Measurements from ENCODE around the gene RPH3AL.

The RPH3AL gene

DNA sequence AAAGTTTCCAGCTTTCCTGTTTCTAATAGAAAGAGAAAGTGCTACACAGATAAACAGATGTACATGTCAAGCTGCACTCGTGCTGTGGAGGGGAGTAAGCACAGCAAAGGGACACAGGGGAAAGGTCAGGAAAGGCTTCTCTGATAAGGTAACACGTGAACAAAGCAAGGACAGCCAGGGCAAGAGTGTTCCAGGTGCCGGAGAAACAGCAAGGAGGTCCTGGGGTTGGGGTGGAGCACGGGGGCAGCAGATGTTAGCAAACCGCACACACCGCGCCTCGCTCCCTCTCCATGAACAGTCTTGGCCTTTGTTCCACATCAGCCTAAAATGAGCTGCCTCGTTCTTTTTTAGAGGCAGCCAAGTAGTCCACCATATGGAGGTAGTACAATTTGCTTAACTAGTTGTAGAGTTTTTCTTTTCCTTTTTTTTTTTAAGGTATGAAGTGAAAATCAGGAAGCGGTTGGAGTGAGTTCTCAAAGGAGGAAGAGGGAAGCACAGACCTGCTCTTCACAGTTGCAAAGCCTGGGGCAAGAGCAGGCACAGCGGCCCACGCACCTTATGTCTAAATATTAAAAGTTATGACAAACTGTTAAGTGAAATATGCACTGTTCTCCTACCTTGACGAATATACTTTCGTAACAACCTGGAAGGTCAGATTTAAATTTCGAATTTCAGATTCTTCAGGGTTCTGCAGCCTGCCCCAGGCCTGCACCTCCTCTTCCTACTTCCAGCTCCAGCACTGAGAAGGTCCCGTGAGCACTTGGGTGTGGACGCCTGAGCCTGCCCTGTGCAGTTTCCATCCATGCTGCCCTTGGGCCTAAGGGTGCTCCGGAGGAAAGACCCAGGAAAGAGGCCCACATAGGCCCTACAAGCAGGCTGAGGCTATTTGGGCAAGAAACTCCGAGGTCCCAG is 41.5 kb upstream of the RPH3AL start (continued):
- no peak for TF ChIP-seq ZNF521 (tag by site-specific recombination; IDR thresholded peaks at IDR 0.05)
- TF ChIP-seq ZNF629 (tag by site-specific recombination; IDR thresholded peaks at IDR 0.05), result no peak
- no peak for TF ChIP-seq ZNF354C (tag by site-specific recombination; IDR thresholded peaks at IDR 0.05; ENCODE audit: borderline replicate concordance, low read depth)
- TF ChIP-seq GLI4 (tag by site-specific recombination; IDR thresholded peaks at IDR 0.05), result no peak
- TF ChIP-seq ZNF830 (tag by site-specific recombination; IDR thresholded peaks at IDR 0.05; ENCODE audit: low read depth), result no peak
- TF ChIP-seq ZNF221 (tag by site-specific recombination; IDR thresholded peaks at IDR 0.05; ENCODE audit: borderline replicate concordance), result no peak
- TF ChIP-seq, protein P1, sequence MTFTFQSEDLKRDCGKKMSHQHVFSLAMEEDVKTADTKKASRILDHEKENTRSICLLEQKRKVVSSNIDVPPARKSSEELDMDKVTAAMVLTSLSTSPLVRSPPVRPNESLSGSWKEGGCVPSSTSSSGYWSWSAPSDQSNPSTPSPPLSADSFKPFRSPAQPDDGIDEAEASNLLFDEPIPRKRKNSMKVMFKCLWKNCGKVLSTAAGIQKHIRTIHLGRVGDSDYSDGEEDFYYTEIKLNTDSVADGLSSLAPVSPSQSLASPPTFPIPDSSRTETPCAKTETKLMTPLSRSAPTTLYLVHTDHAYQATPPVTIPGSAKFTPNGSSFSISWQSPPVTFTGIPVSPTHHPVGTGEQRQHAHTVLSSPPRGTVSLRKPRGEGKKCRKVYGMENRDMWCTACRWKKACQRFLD (tag by site-specific recombination; IDR thresholded peaks at IDR 0.05), result no peak

DNA sequence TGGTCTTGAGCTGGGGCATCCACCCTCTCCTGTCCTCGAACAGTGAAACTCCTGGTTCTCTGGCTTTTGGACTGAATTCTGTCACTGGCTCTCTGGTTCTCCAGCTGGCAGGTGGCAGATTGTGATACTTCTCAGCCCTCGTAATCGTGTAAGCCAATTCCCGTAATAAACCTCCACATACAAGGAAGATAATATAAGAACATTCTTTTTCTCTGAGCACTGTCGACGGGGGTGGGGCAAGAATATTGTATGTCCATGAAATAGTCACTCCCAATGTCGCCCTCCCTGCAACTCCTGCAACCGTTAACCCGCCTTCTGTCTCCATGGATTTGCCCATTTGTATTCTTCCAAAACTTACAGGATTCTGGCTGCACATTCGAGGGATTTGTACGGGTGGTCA is 39.2 kb upstream of the RPH3AL start:
- CTCF ChIA-PET, result interaction anchor here (0.7 to 1.1 kb wide), 2 partner anchors 121 to 242 kb away, joined by 3 to 5 read pairs; no protein-coding TSS in a partner anchor
- Histone ChIP-seq H3K4me3 (ENCODE audit: low read depth, low read length) (no peak overlapping the region), H3K36me3 (ENCODE audit: control insufficient read depth in 2 of 2, insufficient read depth in 1 of 2, low read length in 2 of 2) (no peaks in the 10 kb centered on the region), H3K27ac (ENCODE audit: extremely low read depth, low read depth, low read length) (no peak overlapping the region), H3K4me1 (ENCODE audit: control insufficient read depth, insufficient read depth, low read length) (no peaks in the 10 kb centered on the region), H3K9me3 (ENCODE audit: control insufficient read depth, insufficient read depth, low read depth, low read length) (no peaks in the 10 kb centered on the region)
- TF ChIP-seq SCRT2 (tag by site-specific recombination; IDR thresholded peaks at IDR 0.05) (no peak), ZNF791 (tag by site-specific recombination; IDR thresholded peaks at IDR 0.05) (no peak), ZNF341 (tag by site-specific recombination; IDR thresholded peaks at IDR 0.05; ENCODE audit: low read depth) (no peak), ZNF521 (tag by site-specific recombination; IDR thresholded peaks at IDR 0.05) (no peak), ZNF701 (tag by site-specific recombination; IDR thresholded peaks at IDR 0.05) (no peak), ZBTB21 (tag by site-specific recombination; IDR thresholded peaks at IDR 0.05) (no peak), ZNF623 (tag by site-specific recombination; IDR thresholded peaks at IDR 0.05) (no peak), ZNF626 (tag by site-specific recombination; IDR thresholded peaks at IDR 0.05) (no peak), ZNF23 (tag by site-specific recombination; IDR thresholded peaks at IDR 0.05; ENCODE audit: borderline replicate concordance) (no peak), ZSCAN23 (tag by site-specific recombination; IDR thresholded peaks at IDR 0.05) (no peak), ZNF571 (tag by site-specific recombination; IDR thresholded peaks at IDR 0.05) (no peak)
- TF ChIP-seq, protein P2, sequence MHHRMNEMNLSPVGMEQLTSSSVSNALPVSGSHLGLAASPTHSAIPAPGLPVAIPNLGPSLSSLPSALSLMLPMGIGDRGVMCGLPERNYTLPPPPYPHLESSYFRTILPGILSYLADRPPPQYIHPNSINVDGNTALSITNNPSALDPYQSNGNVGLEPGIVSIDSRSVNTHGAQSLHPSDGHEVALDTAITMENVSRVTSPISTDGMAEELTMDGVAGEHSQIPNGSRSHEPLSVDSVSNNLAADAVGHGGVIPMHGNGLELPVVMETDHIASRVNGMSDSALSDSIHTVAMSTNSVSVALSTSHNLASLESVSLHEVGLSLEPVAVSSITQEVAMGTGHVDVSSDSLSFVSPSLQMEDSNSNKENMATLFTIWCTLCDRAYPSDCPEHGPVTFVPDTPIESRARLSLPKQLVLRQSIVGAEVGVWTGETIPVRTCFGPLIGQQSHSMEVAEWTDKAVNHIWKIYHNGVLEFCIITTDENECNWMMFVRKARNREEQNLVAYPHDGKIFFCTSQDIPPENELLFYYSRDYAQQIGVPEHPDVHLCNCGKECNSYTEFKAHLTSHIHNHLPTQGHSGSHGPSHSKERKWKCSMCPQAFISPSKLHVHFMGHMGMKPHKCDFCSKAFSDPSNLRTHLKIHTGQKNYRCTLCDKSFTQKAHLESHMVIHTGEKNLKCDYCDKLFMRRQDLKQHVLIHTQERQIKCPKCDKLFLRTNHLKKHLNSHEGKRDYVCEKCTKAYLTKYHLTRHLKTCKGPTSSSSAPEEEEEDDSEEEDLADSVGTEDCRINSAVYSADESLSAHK (tag by site-specific recombination; IDR thresholded peaks at IDR 0.05), result no peak
- TF ChIP-seq, protein P3, sequence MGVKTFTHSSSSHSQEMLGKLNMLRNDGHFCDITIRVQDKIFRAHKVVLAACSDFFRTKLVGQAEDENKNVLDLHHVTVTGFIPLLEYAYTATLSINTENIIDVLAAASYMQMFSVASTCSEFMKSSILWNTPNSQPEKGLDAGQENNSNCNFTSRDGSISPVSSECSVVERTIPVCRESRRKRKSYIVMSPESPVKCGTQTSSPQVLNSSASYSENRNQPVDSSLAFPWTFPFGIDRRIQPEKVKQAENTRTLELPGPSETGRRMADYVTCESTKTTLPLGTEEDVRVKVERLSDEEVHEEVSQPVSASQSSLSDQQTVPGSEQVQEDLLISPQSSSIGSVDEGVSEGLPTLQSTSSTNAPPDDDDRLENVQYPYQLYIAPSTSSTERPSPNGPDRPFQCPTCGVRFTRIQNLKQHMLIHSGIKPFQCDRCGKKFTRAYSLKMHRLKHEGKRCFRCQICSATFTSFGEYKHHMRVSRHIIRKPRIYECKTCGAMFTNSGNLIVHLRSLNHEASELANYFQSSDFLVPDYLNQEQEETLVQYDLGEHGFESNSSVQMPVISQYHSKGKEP (tag by site-specific recombination; IDR thresholded peaks at IDR 0.05), result no peak
- TF ChIP-seq, protein P4, sequence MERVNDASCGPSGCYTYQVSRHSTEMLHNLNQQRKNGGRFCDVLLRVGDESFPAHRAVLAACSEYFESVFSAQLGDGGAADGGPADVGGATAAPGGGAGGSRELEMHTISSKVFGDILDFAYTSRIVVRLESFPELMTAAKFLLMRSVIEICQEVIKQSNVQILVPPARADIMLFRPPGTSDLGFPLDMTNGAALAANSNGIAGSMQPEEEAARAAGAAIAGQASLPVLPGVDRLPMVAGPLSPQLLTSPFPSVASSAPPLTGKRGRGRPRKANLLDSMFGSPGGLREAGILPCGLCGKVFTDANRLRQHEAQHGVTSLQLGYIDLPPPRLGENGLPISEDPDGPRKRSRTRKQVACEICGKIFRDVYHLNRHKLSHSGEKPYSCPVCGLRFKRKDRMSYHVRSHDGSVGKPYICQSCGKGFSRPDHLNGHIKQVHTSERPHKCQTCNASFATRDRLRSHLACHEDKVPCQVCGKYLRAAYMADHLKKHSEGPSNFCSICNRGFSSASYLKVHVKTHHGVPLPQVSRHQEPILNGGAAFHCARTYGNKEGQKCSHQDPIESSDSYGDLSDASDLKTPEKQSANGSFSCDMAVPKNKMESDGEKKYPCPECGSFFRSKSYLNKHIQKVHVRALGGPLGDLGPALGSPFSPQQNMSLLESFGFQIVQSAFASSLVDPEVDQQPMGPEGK (tag by site-specific recombination; IDR thresholded peaks at IDR 0.05), result no peak
- TF ChIP-seq, protein P5, sequence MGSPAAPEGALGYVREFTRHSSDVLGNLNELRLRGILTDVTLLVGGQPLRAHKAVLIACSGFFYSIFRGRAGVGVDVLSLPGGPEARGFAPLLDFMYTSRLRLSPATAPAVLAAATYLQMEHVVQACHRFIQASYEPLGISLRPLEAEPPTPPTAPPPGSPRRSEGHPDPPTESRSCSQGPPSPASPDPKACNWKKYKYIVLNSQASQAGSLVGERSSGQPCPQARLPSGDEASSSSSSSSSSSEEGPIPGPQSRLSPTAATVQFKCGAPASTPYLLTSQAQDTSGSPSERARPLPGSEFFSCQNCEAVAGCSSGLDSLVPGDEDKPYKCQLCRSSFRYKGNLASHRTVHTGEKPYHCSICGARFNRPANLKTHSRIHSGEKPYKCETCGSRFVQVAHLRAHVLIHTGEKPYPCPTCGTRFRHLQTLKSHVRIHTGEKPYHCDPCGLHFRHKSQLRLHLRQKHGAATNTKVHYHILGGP (tag by site-specific recombination; IDR thresholded peaks at IDR 0.05), result no peak
- POLR2A ChIA-PET, result no interaction called here
